Measurements from ENCODE around the gene PDLIM1.

DNA sequence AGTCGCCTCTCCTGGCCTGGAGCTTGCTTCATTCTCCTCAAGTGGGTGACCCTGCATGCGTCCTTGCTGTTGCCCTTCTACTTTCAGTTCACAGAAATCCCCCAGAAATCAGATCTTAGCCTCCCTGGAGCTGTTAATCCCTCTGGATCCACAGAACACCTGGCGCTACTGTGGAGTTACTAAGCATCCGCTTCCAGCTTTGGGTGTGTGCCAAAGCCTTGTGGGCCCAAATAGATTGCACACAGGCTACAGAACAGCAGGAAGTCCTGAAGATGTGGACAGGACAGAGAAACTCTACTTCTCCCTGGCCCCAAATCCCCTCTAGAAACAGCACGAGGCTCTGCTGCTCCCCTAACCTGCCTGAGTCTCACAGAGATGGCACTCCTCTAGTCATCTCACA, 36.6 kb upstream of the PDLIM1 start:
- TF ChIP-seq, protein P1, sequence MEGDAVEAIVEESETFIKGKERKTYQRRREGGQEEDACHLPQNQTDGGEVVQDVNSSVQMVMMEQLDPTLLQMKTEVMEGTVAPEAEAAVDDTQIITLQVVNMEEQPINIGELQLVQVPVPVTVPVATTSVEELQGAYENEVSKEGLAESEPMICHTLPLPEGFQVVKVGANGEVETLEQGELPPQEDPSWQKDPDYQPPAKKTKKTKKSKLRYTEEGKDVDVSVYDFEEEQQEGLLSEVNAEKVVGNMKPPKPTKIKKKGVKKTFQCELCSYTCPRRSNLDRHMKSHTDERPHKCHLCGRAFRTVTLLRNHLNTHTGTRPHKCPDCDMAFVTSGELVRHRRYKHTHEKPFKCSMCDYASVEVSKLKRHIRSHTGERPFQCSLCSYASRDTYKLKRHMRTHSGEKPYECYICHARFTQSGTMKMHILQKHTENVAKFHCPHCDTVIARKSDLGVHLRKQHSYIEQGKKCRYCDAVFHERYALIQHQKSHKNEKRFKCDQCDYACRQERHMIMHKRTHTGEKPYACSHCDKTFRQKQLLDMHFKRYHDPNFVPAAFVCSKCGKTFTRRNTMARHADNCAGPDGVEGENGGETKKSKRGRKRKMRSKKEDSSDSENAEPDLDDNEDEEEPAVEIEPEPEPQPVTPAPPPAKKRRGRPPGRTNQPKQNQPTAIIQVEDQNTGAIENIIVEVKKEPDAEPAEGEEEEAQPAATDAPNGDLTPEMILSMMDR (IDR thresholded peaks at IDR 0.05): no peak
- TF ChIP-seq EP300 (IDR thresholded peaks at IDR 0.05): no peak

Measured in tibial nerve (tissue), 4 donors.